Measurements from ENCODE around the gene MTMR12. TPM values are rescaled to one million over a fixed set of nuclear protein-coding genes. Genes with fewer than 3 reads are reported as not detected.
A peak's percentile ranks its signal among the peaks of the same experiment; 100 is the strongest.

Gene MTMR12
- total and polyA plus RNA-seq, 10 of the 15 experiments (the other 5 are each of a cell fraction or from before 2014, with no cell fraction given): 5.0 to 22.9 (median 16.3) TPM

DNA sequence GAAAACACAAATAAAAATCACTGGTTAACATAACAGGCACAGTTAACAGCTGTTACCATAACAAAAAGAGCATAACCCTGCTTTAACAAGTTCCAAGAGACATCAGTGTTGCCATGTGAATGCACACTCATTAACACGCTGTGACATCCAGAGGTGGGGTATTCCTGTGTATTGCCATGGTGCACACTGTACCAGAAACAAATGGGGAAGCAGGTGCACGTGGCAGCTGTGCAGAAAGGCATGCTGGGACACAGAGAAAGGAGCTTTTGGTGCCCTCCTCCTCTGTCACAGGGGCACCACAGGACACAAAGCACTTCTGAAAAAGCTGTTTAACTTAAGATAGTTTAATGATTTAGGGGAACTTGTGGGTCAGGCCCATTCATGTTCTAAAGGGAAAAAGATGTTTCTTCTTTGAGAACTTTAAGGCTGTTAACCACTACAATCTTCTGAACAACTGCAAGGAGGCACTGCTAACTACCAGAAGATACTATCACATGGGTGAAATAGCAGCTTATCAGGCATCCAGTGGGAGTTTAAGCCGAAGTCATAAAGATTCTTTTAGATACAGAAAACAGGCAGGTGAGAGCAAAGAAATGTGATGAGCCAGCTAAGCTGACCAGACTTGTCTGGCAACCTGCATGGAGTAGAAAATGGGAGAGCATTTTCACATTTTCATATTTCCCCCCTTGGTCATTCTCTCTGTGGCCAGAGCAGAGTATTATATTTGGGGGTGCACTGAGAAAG, 82.2 kb downstream of the MTMR12 start:
- ChIA-PET RAD21 (ENCODE audit: unreplicated experiment) (interaction anchor here (0.8 to 5.9 kb wide), 4 partner anchors 54 to 360 kb away, joined by 3 to 172 read pairs (median 8); no protein-coding TSS in a partner anchor), POLR2A (interaction anchor here (1.0 to 1.6 kb wide), 2 partner anchors 81 to 99 kb away, joined by 4 read pairs; no protein-coding TSS in a partner anchor), CTCF (interaction anchor here (0.6 to 12.1 kb wide), 8 partner anchors 12 to 382 kb away, joined by 3 to 339 read pairs (median 6); no protein-coding TSS in a partner anchor), SMC1A (ENCODE audit: uncharacterized antibody, unreplicated experiment) (interaction anchor here (0.6 to 5.3 kb wide), 11 partner anchors 12 to 261 kb away, joined by 3 to 153 read pairs (median 3); no protein-coding TSS in a partner anchor)
- Histone ChIP-seq H3K4me3 (no peak overlapping the region), H3K27ac (ENCODE audit: control insufficient read depth, insufficient read depth) (no peak overlapping the region), H3K36me3 (ENCODE audit: control insufficient read depth in 2 of 2, insufficient read depth in 2 of 2, low read length in 1 of 2) (peaks cover 17 to 18% of the 10 kb centered on the region in 2 experiments; a peak in 3 of 4 replicates), H3K9me3 (replicated peaks; ENCODE audit: control insufficient read depth, insufficient read depth, low read length) (no peaks in the 10 kb centered on the region), H4K20me1 (ENCODE audit: control insufficient read depth, insufficient read depth) (no peaks in the 10 kb centered on the region), H3K4me2 (ENCODE audit: control insufficient read depth, insufficient read depth) (no peak overlapping the region), H3K79me2 (ENCODE audit: control insufficient read depth, insufficient read depth, low read length) (no peaks in the 10 kb centered on the region), H3K9ac (ENCODE audit: control insufficient read depth, insufficient read depth, low read length) (no peak overlapping the region), H3K27me3 (replicated peaks in 1 of 2; ENCODE audit: control insufficient read depth in 2 of 2, insufficient read depth in 2 of 2, low read length in 1 of 2) (no peaks in the 10 kb centered on the region), H3K4me1 (ENCODE audit: control insufficient read depth, insufficient read depth, low read length) (no peaks in the 10 kb centered on the region), H2AFZ (ENCODE audit: control insufficient read depth, low read depth, low read length) (no peak overlapping the region)
- no peak for FAIRE-seq
- in situ Hi-C loops (cut with MboI) (loop anchor here (10.0 kb wide), 1 partner anchor 384 kb away; no protein-coding TSS in a partner anchor), intact Hi-C loops (cut with micrococcal nuclease; ENCODE audit: unreplicated experiment) (no loop called here)
- 0 out of 3 replicates have a peak, but pooled peaks have one; percentile 8 for ATAC-seq
- WGBS (ENCODE audit: insufficient coverage, insufficient replicate concordance, low lambda C conversion rate, missing lambda C conversion rate): 51% methylated on average over 3 of the region's 3 CpGs
- no peak for DNase-seq (ENCODE audit: low read depth, low spot score)
- no TSS peak for BruUV-seq (replicated peaks)
- TF ChIP-seq JUNB (IDR thresholded peaks at IDR 0.05): no peak
- no peak for TF ChIP-seq RBBP5 (conservative IDR thresholded peaks at IDR 0.05)
- TF ChIP-seq NFYB (IDR thresholded peaks at IDR 0.05; ENCODE audit: insufficient read depth, low read depth, low read length): no peak
- TF ChIP-seq EGR1 (IDR thresholded peaks at IDR 0.05; ENCODE audit: borderline replicate concordance in 1 of 2, low read depth in 2 of 2, low read length in 2 of 2): no peak
- TF ChIP-seq, protein P1, sequence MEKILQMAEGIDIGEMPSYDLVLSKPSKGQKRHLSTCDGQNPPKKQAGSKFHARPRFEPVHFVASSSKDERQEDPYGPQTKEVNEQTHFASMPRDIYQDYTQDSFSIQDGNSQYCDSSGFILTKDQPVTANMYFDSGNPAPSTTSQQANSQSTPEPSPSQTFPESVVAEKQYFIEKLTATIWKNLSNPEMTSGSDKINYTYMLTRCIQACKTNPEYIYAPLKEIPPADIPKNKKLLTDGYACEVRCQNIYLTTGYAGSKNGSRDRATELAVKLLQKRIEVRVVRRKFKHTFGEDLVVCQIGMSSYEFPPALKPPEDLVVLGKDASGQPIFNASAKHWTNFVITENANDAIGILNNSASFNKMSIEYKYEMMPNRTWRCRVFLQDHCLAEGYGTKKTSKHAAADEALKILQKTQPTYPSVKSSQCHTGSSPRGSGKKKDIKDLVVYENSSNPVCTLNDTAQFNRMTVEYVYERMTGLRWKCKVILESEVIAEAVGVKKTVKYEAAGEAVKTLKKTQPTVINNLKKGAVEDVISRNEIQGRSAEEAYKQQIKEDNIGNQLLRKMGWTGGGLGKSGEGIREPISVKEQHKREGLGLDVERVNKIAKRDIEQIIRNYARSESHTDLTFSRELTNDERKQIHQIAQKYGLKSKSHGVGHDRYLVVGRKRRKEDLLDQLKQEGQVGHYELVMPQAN (conservative IDR thresholded peaks at IDR 0.05): no peak
- no peak for TF ChIP-seq ATF7 (IDR thresholded peaks at IDR 0.05; ENCODE audit: low read depth)
- TF ChIP-seq TCF12 (IDR thresholded peaks at IDR 0.05; ENCODE audit: low read depth, low read length): no peak
- TF ChIP-seq MEF2B (IDR thresholded peaks at IDR 0.05; ENCODE audit: partially characterized antibody, poor library complexity, severe bottlenecking): no peak
- TF ChIP-seq BMI1 (IDR thresholded peaks at IDR 0.05; ENCODE audit: borderline replicate concordance): no peak
- TF ChIP-seq, protein P2, sequence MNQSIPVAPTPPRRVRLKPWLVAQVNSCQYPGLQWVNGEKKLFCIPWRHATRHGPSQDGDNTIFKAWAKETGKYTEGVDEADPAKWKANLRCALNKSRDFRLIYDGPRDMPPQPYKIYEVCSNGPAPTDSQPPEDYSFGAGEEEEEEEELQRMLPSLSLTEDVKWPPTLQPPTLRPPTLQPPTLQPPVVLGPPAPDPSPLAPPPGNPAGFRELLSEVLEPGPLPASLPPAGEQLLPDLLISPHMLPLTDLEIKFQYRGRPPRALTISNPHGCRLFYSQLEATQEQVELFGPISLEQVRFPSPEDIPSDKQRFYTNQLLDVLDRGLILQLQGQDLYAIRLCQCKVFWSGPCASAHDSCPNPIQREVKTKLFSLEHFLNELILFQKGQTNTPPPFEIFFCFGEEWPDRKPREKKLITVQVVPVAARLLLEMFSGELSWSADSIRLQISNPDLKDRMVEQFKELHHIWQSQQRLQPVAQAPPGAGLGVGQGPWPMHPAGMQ (IDR thresholded peaks at IDR 0.05; ENCODE audit: borderline replicate concordance): no peak
- no peak for TF ChIP-seq EP300 (IDR thresholded peaks at IDR 0.05; ENCODE audit: borderline replicate concordance in 1 of 2, control insufficient read depth in 1 of 2, low read depth in 2 of 2, low read length in 2 of 2)
- TF ChIP-seq BCL3 (IDR thresholded peaks at IDR 0.05; ENCODE audit: borderline replicate concordance, insufficient read depth, low read depth, low read length, poor library complexity, severe bottlenecking): no peak
- no peak for TF ChIP-seq ZBED1 (IDR thresholded peaks at IDR 0.05; ENCODE audit: borderline replicate concordance)
- TF ChIP-seq, protein P3, sequence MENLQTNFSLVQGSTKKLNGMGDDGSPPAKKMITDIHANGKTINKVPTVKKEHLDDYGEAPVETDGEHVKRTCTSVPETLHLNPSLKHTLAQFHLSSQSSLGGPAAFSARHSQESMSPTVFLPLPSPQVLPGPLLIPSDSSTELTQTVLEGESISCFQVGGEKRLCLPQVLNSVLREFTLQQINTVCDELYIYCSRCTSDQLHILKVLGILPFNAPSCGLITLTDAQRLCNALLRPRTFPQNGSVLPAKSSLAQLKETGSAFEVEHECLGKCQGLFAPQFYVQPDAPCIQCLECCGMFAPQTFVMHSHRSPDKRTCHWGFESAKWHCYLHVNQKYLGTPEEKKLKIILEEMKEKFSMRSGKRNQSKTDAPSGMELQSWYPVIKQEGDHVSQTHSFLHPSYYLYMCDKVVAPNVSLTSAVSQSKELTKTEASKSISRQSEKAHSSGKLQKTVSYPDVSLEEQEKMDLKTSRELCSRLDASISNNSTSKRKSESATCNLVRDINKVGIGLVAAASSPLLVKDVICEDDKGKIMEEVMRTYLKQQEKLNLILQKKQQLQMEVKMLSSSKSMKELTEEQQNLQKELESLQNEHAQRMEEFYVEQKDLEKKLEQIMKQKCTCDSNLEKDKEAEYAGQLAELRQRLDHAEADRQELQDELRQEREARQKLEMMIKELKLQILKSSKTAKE (IDR thresholded peaks at IDR 0.05; ENCODE audit: low read depth, poor library complexity, severe bottlenecking): no peak
- TF ChIP-seq BCL11A (IDR thresholded peaks at IDR 0.05; ENCODE audit: low read depth, low read length): no peak
- TF ChIP-seq SMAD5 (IDR thresholded peaks at IDR 0.05; ENCODE audit: low read depth): no peak
